OCI-LY7 (cell line): ENCODE data around the gene RSAD2. TPM values are rescaled to one million over a fixed set of nuclear protein-coding genes. Genes with fewer than 3 reads are reported as not detected.

Experiments used
- BruUV-seq: library from RNA; stranded (reverse); fragments of 400-500 nt; replicated peaks from 2 replicates; lab custom pipeline; 2021; lab: Mats Ljungman, UMichigan
- CTCF ChIA-PET: fragments of 300-600 bp; sonication (Branson Sonifier 250); formaldehyde crosslinking; loops from one replicate; lab custom pipeline; 2022; ENCODE audit warnings: antibody characterized with exemption; ENCODE audit not compliant: unreplicated experiment; lab: Charles Lee
- POLR2A ChIA-PET: fragments of 300-600 bp; sonication (Branson Sonifier 250); formaldehyde crosslinking; loops from one replicate; lab custom pipeline; 2022; ENCODE audit warnings: antibody characterized with exemption; lab: Charles Lee
- DNase-seq: peaks from one replicate; pipeline ENCODE4 v3.0.0-alpha.2; 2015; ENCODE audit warnings: low spot score
- H2AFZ ChIP-seq: fragments of 200-600 bp; sonication (generic), shearing (Covaris generic); 2 replicates; pipeline ENCODE4 v1.6.1; 2014; ENCODE audit warnings: mild to moderate bottlenecking, antibody characterized with exemption, low read length, moderate library complexity
- H3K27ac ChIP-seq: fragments of 200-600 bp; sonication (generic); 2 replicates; pipeline ENCODE4 v1.5.1; 2014; ENCODE audit warnings: mixed run types, low read depth, mild to moderate bottlenecking, moderate library complexity, low read length, inconsistent platforms; ENCODE audit not compliant: poor library complexity, severe bottlenecking
- H3K36me3 ChIP-seq: fragments of 200-600 bp; sonication (generic); 2 replicates; pipeline ENCODE4 v1.6.1; 2014; ENCODE audit warnings: mild to moderate bottlenecking, antibody characterized with exemption, low read length, moderate library complexity, mixed read lengths; ENCODE audit not compliant: insufficient read depth
- H3K4me1 ChIP-seq: fragments of 200-600 bp; sonication (generic); 2 replicates; pipeline ENCODE4 v1.5.1; 2014; ENCODE audit warnings: mild to moderate bottlenecking, low read length; ENCODE audit not compliant: insufficient read depth, poor library complexity, severe bottlenecking
- H3K4me2 ChIP-seq: fragments of 200-600 bp; sonication (generic); 2 replicates; pipeline ENCODE4 v1.6.1; 2014; ENCODE audit warnings: mild to moderate bottlenecking, low read length
- H3K4me3 ChIP-seq: fragments of 200-600 bp; sonication (generic); 2 replicates; pipeline ENCODE4 v1.5.1; 2014; ENCODE audit warnings: mild to moderate bottlenecking, low read depth, low read length; ENCODE audit not compliant: poor library complexity, severe bottlenecking
- H3K79me2 ChIP-seq: fragments of 200-600 bp; sonication (generic); 2 replicates; pipeline ENCODE4 v1.6.1; 2016; ENCODE audit warnings: low read depth, mild to moderate bottlenecking, low read length, moderate library complexity, mixed read lengths; ENCODE audit not compliant: insufficient read depth
- H3K9me2 ChIP-seq: fragments of 200-600 bp; sonication (generic); 2 replicates; pipeline ENCODE4 v1.6.1; 2016; ENCODE audit warnings: mild to moderate bottlenecking, low read length, mixed read lengths; ENCODE audit not compliant: insufficient read depth
- H3K9me3 ChIP-seq: fragments of 200-600 bp; sonication (generic); 2 replicates; pipeline ENCODE4 v1.6.1; 2014; ENCODE audit warnings: mild to moderate bottlenecking, mixed run types, low read length, mixed read lengths
- H4K20me1 ChIP-seq: fragments of 200-600 bp; sonication (generic); 2 replicates; pipeline ENCODE4 v1.6.1; 2014; ENCODE audit warnings: mild to moderate bottlenecking, antibody characterized with exemption, low read length, moderate library complexity, mixed read lengths; ENCODE audit not compliant: insufficient read depth
- EZH2phosphoT487 ChIP-seq: fragments of 200-600 bp; sonication (generic); IDR thresholded peaks from 2 replicates; pipeline ENCODE4 v1.6.1; 2018; ENCODE audit warnings: low read depth, borderline replicate concordance, mild to moderate bottlenecking, mixed run types, antibody characterized with exemption, low read length, moderate library complexity, mixed read lengths
- intact Hi-C: fragments of 100-400 bp; cut with micrococcal nuclease; formaldehyde crosslinking; loops from one replicate; pipeline ENCODE4 v1.10.0; 2022; ENCODE audit not compliant: unreplicated experiment
- total RNA-seq, 2 experiments: library from RNA; depleted of rRNA in 1 of 2; stranded (reverse); fragments of >200 nt in 1 of 2; shearing (Covaris generic) in 1 of 2; gene quantifications; 2 replicates each; pipeline ENCODE4 v1.2.3, GENCODE V29; 2014 to 2022
- TF ChIP-seq, protein P1 (sequence below): fragments of 200-600 bp; sonication (generic); conservative IDR thresholded peaks from 2 replicates; pipeline ENCODE4 v1.5.1; 2014; ENCODE audit warnings: mild to moderate bottlenecking, antibody characterized with exemption, low read length, moderate library complexity, mixed read lengths

Gene RSAD2
- total RNA-seq, 2 experiments from 2014 or later: not detected

DNA sequence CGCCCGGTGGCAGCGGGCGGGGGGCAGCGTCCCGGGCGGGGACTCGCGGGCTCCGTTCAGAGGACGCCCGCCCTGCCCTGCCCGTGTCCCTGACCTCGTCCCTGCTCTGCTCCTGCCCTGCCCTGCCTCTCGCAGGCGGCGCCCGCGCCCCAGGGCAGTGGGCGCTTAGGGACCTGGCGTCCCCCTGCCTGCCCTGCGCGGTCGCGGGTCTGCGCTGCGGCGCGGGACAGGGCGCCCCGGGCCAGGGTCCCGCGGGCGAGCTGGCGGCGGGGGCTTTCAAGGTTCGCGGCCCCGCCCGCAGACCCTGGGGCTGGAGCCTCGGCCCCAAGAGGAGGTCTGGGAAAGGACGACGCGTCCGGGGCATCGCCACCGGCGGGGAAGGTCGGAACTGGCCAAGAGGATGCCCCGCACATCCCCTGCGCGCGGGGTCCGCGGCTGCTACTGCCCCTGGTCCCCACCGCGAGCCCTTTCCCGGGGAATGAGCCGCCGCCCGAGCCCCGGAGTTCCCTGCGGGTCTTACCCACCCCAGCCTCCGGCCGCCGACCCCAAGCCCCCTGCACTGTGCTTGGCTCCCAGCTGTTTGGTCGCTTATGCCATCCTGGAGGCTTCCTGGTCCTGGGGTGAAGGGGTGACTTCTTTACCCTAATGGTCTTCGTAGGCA lies 40.3 kb downstream of the RSAD2 start:
- H3K4me2 ChIP-seq: peak overlapping the region; percentile 60
- no peak overlapping the region for H2AFZ ChIP-seq
- BruUV-seq: no TSS peak
- peak overlapping the region; percentile 65 for H3K4me3 ChIP-seq
- DNase-seq: no peak
- H4K20me1 ChIP-seq: no peaks in the 10 kb centered on the region
- H3K4me1 ChIP-seq: peaks cover 2% of the 10 kb centered on the region
- no peak overlapping the region for H3K27ac ChIP-seq
- no peaks in the 10 kb centered on the region for H3K36me3 ChIP-seq
- H3K9me3 ChIP-seq: no peaks in the 10 kb centered on the region
- TF ChIP-seq, protein P1, sequence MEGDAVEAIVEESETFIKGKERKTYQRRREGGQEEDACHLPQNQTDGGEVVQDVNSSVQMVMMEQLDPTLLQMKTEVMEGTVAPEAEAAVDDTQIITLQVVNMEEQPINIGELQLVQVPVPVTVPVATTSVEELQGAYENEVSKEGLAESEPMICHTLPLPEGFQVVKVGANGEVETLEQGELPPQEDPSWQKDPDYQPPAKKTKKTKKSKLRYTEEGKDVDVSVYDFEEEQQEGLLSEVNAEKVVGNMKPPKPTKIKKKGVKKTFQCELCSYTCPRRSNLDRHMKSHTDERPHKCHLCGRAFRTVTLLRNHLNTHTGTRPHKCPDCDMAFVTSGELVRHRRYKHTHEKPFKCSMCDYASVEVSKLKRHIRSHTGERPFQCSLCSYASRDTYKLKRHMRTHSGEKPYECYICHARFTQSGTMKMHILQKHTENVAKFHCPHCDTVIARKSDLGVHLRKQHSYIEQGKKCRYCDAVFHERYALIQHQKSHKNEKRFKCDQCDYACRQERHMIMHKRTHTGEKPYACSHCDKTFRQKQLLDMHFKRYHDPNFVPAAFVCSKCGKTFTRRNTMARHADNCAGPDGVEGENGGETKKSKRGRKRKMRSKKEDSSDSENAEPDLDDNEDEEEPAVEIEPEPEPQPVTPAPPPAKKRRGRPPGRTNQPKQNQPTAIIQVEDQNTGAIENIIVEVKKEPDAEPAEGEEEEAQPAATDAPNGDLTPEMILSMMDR: no peak
- no peak for TF ChIP-seq EZH2phosphoT487
- POLR2A ChIA-PET: no interaction called here
- no peaks in the 10 kb centered on the region for H3K79me2 ChIP-seq
- H3K9me2 ChIP-seq: no peaks in the 10 kb centered on the region
- intact Hi-C loops: loop anchor here (1.0 kb wide), 1 partner anchor 166 kb away; no protein-coding TSS in a partner anchor
- CTCF ChIA-PET: no interaction called here

DNA sequence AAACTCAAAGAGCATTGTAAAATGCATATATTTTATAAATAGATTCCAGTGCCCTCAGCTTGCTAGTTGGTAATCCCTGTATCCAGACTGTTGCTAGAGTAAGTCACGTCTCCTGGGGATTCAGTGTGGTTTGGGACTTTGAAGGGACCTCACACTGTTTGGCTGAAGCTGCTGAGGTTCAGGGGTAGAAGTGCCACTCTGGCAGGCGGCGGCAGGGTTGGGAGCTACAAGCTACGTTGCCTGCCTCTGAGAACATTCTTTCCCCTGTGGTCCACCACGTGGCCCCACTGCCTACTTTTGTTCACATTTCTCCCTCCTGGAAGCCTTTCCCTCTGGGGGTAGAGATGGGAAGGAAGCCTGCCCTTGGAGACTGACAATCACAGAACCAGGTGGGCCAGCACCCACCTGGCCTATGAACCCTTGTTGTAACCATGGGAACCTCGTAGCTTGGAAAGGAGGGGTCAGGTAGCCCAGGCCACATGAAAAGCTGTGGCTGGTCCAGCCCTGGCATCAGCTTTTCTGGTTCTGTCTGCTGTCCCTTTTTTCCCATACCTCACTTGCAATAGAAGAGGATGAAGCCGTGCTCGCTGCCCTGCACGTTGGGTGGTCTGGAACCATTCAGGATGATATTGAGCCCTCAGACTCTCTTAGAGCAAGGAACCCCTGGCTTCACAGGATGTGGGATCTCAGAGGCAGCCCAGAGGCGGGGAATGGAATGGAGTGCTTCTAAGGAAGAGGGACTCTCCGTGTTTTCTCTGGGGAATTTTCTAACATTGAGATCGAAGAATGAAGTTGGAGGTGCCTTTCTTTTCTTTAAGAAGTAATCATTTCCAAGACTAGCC lies 42.5 kb downstream of the RSAD2 start:
- no peak overlapping the region for H3K27ac ChIP-seq
- no peak overlapping the region for H3K4me2 ChIP-seq
- no peak for DNase-seq
- no peak overlapping the region for H3K4me3 ChIP-seq
- no peak overlapping the region for H2AFZ ChIP-seq
- no peaks in the 10 kb centered on the region for H3K9me2 ChIP-seq
- CTCF ChIA-PET: no interaction called here
- H3K9me3 ChIP-seq: no peaks in the 10 kb centered on the region
- H3K36me3 ChIP-seq: no peaks in the 10 kb centered on the region
- no peaks in the 10 kb centered on the region for H3K79me2 ChIP-seq
- H3K4me1 ChIP-seq: peaks cover 2% of the 10 kb centered on the region
- POLR2A ChIA-PET: interaction anchor here (1.9 kb wide), 1 partner anchor 9 kb away, joined by 5 read pairs; no protein-coding TSS in a partner anchor
- intact Hi-C loops: no loop called here
- BruUV-seq: no TSS peak
- TF ChIP-seq EZH2phosphoT487: no peak
- TF ChIP-seq, protein P1: no peak
- H4K20me1 ChIP-seq: no peaks in the 10 kb centered on the region

DNA sequence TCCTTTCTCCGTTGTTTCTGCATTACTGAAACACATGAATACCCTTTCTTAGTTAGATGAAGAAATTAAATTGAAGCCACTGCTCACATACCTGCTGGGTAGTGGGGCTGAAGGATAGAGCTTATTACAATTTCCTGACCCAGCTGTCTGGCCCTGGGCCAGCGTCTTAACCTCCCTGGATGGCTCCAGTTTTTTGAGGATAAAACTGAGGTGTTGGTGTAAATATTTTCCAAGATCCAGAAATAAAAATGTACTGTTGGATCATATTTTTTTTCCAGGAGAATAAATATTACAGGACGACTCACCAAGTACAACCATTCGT lies 43.1 kb downstream of the RSAD2 start:
- ChIA-PET CTCF (no interaction called here), POLR2A (interaction anchor here (0.7 to 1.9 kb wide), 3 partner anchors 10 to 470 kb away, joined by 3 to 5 read pairs (median 3); no protein-coding TSS in a partner anchor)
- H3K9me3 ChIP-seq: no peaks in the 10 kb centered on the region
- no peaks in the 10 kb centered on the region for H4K20me1 ChIP-seq
- H3K4me1 ChIP-seq: peaks cover 2% of the 10 kb centered on the region
- no peak overlapping the region for H3K27ac ChIP-seq
- no peak for DNase-seq
- H2AFZ ChIP-seq: no peak overlapping the region
- H3K4me3 ChIP-seq: no peak overlapping the region
- intact Hi-C loops: no loop called here
- H3K79me2 ChIP-seq: no peaks in the 10 kb centered on the region
- no peak for TF ChIP-seq EZH2phosphoT487
- TF ChIP-seq, protein P1: no peak
- no peaks in the 10 kb centered on the region for H3K36me3 ChIP-seq
- no peak overlapping the region for H3K4me2 ChIP-seq
- no peaks in the 10 kb centered on the region for H3K9me2 ChIP-seq
- no TSS peak for BruUV-seq
